H1 (cell line): ENCODE data around the gene RAB40C. TPM values are rescaled to one million over a fixed set of nuclear protein-coding genes. Genes with fewer than 3 reads are reported as not detected.

ENCODE experiments used
- BCL11A ChIP-seq, 2 experiments: IDR thresholded peaks; one replicate each; pipeline ENCODE4 v1.6.1; 2011; ENCODE audit warnings: low read depth in 2 of 2, low read length in 2 of 2, mild to moderate bottlenecking in 2 of 2
- CBX5 ChIP-seq: fragments of 300-800, 300-1000 bp; sonication (generic); IDR thresholded peaks from 2 replicates; pipeline ENCODE4 v1.7.1; 2016; ENCODE audit warnings: antibody characterized with exemption, low read length, low read depth
- CEBPB ChIP-seq: IDR thresholded peaks from 2 replicates; pipeline ENCODE4 v1.6.1; 2012; ENCODE audit warnings: low read depth, low read length
- CHD1 ChIP-seq: IDR thresholded peaks from 2 replicates; pipeline ENCODE4 v1.6.1; 2012; ENCODE audit warnings: low read depth, low read length, improper control_type of control experiment
- GABPA ChIP-seq: IDR thresholded peaks from 2 replicates; pipeline ENCODE4 v1.6.1; 2011; ENCODE audit warnings: mild to moderate bottlenecking, low read length, moderate library complexity, borderline replicate concordance; ENCODE audit not compliant: insufficient read depth
- HDAC6 ChIP-seq: IDR thresholded peaks from one replicate; pipeline ENCODE4 v1.7.1; 2012; ENCODE audit warnings: low read depth, mild to moderate bottlenecking, inconsistent platforms, low read length, moderate library complexity
- RNF2 ChIP-seq: fragments of 200-900, 300-1000 bp; sonication (generic); IDR thresholded peaks from 2 replicates; pipeline ENCODE4 v1.7.1; 2016; ENCODE audit warnings: borderline replicate concordance, low read depth, mild to moderate bottlenecking, antibody characterized with exemption, low read length; ENCODE audit not compliant: poor library complexity, severe bottlenecking; ENCODE audit errors: missing control alignments
- SAP30 ChIP-seq: fragments of 300-600 bp; sonication (generic); IDR thresholded peaks from 2 replicates; pipeline ENCODE4 v1.7.1; 2012; ENCODE audit warnings: low read length, moderate library complexity, mild to moderate bottlenecking, inconsistent platforms; ENCODE audit not compliant: insufficient read depth, insufficient replicate concordance
- SP4 ChIP-seq: IDR thresholded peaks from 2 replicates; pipeline ENCODE4 v1.6.1; 2012; ENCODE audit warnings: low read length, inconsistent platforms
- SUZ12 ChIP-seq: fragments of 200-600 bp; sonication (generic); IDR thresholded peaks from 2 replicates; pipeline ENCODE4 v1.6.1; 2012; ENCODE audit warnings: mild to moderate bottlenecking, inconsistent platforms, low read length, moderate library complexity, mixed read lengths
- TCF12 ChIP-seq: IDR thresholded peaks from 2 replicates; pipeline ENCODE4 v1.6.1; 2011; ENCODE audit warnings: low read depth, mild to moderate bottlenecking, low read length
- polyA plus RNA-seq, 7 experiments: library from polyadenylated mRNA; depleted of rRNA in 3 of 7; stranded (reverse) in 5 of 7; unstranded in 2 of 7; fragments of >200 nt in 5 of 7; fragments of 200-250 nt in 2 of 7; gene quantifications; 1 replicate in 5 of 7; 2 replicates in 1 of 7; 4 replicates in 1 of 7; pipeline versions ENCODE4 v1.2.1 to v1.2.3, GENCODE V29; 2011 to 2013; ENCODE audit warnings: missing spikeins in 2 of 7, mixed read lengths in 2 of 7
- total RNA-seq: library from RNA; stranded (reverse); fragmentation: NEBNext Ultra II Directional; extraction: Animal tissue kit (Norgen Biotek cat#: 25700); gene quantifications from 2 replicates; pipeline ENCODE4 v1.2.1, GENCODE V29; 2021
- TF ChIP-seq, protein P1 (sequence below): IDR thresholded peaks from 2 replicates; pipeline ENCODE4 v1.6.1; 2012; ENCODE audit warnings: low read length, inconsistent platforms

RAB40C gene
- total and polyA plus RNA-seq, 2 of the 8 experiments (the other 6 are each of a cell fraction or from before 2014, with no cell fraction given): 13.9 to 15.6 TPM

DNA sequence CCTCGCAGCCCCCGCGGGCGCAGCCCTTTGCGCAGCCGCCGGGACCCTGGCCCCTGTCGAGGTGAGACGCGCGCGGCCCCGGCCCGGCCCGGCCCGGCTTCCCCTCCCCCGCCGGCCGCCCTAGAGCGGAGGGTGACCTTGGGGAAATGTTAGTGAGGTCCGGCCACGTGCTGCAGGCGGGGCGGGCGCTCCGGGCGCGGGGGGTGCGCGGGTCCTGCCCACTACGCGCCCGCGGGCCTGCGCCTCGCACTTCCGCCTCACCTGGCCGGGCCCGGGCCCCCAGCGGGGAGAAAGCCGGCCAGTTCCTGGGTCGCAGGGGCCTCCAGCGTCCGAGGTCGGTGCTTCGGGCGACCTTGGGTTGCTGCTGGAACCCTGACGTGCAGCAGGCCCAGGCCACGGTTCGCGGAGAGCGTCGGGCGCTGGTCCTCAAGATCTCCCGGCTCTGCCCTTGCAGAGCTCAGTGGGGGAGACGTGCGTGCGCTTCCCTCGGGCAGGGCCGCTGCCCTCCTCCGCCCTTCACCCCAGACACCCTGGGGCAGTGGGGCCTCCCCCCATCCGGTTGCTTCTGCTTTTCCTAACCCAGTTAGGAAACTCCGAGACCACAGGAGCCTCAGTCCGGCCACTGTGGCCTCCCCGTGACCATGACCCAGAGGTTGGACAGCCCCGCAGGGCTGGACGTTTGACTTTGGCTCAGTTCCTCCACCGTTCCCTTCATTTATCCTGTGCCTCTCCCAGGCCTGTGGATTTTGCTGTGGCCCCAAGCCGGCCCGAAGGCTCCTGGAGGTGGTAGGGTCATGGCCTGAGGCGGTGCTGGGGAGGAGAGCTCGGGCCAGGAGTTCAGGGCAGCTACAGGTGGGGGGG is 52.6 kb downstream of the RAB40C start (continued):
- no peak for TF ChIP-seq SAP30
- TF ChIP-seq HDAC6: no peak
- no peak; the same call in 1 of the 2 replicates for TF ChIP-seq GABPA
- TF ChIP-seq BCL11A (IDR thresholded peaks at IDR 0.05; ENCODE audit: low read depth in 2 of 2, low read length in 2 of 2): no peak
- TF ChIP-seq TCF12: no peak
- no peak for TF ChIP-seq SP4
- TF ChIP-seq CHD1: no peak
- TF ChIP-seq, protein P1, sequence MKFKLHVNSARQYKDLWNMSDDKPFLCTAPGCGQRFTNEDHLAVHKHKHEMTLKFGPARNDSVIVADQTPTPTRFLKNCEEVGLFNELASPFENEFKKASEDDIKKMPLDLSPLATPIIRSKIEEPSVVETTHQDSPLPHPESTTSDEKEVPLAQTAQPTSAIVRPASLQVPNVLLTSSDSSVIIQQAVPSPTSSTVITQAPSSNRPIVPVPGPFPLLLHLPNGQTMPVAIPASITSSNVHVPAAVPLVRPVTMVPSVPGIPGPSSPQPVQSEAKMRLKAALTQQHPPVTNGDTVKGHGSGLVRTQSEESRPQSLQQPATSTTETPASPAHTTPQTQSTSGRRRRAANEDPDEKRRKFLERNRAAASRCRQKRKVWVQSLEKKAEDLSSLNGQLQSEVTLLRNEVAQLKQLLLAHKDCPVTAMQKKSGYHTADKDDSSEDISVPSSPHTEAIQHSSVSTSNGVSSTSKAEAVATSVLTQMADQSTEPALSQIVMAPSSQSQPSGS: no peak
- TF ChIP-seq CEBPB: no peak
- TF ChIP-seq CBX5: no peak
- no peak for TF ChIP-seq RNF2
- no peak for TF ChIP-seq SUZ12
